ENCODE results near the gene IFNAR1.

IFNAR1 gene

DNA sequence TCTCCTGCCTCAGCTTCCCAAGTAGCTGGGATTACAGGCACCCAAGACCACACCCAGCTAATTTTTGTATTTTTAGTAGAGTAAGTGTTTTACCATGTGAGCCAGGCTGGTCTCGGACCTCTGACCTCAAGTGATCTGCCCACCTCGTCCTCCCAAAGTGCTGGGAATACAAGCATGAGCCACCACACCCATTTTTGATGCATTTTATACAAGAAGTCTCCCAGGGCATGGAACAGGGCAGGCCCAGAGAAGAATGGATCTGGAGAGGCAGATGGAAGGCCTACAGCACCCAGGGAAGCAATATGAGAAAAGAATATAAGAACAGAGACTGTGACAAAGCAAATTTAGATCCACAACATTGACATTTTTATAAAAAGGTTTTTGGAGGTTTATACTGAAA, 18.8 kb upstream of the IFNAR1 start:
- TF ChIP-seq FOXP2 (optimal IDR thresholded peaks at IDR 0.05; ENCODE audit: borderline replicate concordance, extremely low read depth, extremely low read length, insufficient read depth): no peak
- TF ChIP-seq SIN3A (IDR thresholded peaks at IDR 0.05; ENCODE audit: borderline replicate concordance, insufficient read depth, low read length): no peak
- no peak for TF ChIP-seq TAF1 (IDR thresholded peaks at IDR 0.05; ENCODE audit: borderline replicate concordance, insufficient read depth, low read length)
- TF ChIP-seq REST (IDR thresholded peaks at IDR 0.05; ENCODE audit: insufficient read depth in 1 of 2, low read depth in 2 of 2, low read length in 2 of 2): no peak
- no peak for TF ChIP-seq POLR2AphosphoS5 (IDR thresholded peaks at IDR 0.05; ENCODE audit: low read depth, low read length)

DNA sequence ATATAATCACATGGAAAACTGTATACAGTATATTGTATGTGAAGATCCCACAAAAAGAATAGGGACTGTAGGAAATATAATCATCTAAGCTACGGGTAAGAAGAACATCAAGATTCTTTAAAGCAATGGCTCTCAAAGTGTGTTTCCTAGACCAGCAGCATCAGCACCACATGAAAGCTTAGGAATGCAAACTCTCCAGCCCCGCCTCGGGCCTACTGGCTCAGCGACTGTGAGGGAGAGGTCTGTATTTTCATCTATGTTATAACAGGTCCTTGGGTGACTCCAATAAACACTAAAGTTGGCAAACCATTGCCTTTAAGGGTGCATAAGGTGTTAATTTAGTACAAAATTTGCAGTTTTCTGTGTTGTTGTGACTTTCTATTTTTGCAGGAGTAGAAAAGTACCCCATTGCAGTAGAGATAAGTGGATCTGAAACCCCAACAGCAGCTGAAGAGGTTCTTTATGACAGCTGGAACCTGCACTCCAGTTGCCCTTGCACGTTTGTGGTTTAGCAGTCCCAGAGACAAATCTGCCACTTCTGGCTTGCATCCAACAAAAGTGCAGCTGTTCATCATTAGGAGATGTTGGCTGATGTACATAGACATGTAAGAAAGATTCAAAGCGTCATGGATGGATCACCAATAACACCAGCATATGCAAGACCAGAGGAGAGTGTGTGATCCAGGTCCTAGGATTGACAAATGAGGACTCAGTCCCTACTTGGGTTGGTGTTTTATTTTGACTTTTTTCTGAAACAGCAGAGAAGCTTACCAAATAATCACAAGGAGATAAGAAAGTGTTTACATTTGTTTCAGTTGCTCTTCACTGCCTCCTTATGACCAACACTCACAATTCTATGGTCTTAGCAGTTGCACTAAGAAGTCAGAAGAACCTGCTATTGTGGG, 15.9 kb upstream of the IFNAR1 start:
- TF ChIP-seq SIN3A (IDR thresholded peaks at IDR 0.05; ENCODE audit: borderline replicate concordance, insufficient read depth, low read length): no peak
- TF ChIP-seq TAF1 (IDR thresholded peaks at IDR 0.05; ENCODE audit: borderline replicate concordance, insufficient read depth, low read length): no peak
- TF ChIP-seq POLR2AphosphoS5 (IDR thresholded peaks at IDR 0.05; ENCODE audit: low read depth, low read length): no peak
- no peak for TF ChIP-seq REST (IDR thresholded peaks at IDR 0.05; ENCODE audit: insufficient read depth in 1 of 2, low read depth in 2 of 2, low read length in 2 of 2)
- TF ChIP-seq FOXP2 (optimal IDR thresholded peaks at IDR 0.05; ENCODE audit: borderline replicate concordance, extremely low read depth, extremely low read length, insufficient read depth): no peak

DNA sequence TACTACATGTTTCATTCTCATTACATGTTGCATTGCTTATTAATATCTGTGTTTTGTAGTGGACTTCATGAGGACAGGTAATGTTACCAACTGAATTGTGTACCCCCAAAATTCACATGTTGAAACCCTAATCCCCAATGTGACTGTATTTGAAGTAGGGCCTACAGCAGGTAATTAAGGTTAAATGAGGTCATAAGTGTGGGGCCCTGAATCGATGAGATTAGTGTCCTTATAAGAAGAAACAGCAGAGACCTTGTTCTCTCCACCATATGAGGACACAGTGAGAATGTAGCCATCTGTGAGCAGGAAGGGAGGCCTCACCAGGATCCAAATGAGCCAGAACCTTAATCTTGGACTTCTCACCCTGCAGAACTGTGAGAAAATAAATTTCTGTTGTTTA, 15.0 kb upstream of the IFNAR1 start:
- TF ChIP-seq REST (IDR thresholded peaks at IDR 0.05; ENCODE audit: insufficient read depth in 1 of 2, low read depth in 2 of 2, low read length in 2 of 2) (no peak), TAF1 (IDR thresholded peaks at IDR 0.05; ENCODE audit: borderline replicate concordance, insufficient read depth, low read length) (no peak)

DNA sequence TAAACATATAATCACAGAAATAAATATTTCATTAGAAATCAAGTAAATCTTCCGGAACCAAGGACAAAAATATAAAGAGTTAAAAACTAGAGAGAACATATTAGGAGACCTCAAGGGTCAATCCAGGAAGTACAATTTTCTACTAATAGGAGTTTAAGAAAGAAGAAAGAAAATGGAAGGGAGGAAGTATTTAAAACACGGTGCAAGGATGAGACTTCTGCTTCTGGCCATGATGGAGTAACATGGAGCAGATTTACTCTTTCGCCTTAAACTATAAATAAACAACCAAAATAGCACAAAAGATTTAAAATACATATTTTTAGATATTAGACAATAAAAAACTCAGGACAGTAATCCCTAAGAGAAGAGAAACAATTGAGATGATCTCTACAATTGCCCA, 12.6 kb upstream of the IFNAR1 start:
- TF ChIP-seq POLR2AphosphoS5 (IDR thresholded peaks at IDR 0.05; ENCODE audit: low read depth, low read length) (no peak), REST (IDR thresholded peaks at IDR 0.05; ENCODE audit: insufficient read depth in 1 of 2, low read depth in 2 of 2, low read length in 2 of 2) (no peak), SIN3A (IDR thresholded peaks at IDR 0.05; ENCODE audit: borderline replicate concordance, insufficient read depth, low read length) (no peak), TAF1 (IDR thresholded peaks at IDR 0.05; ENCODE audit: borderline replicate concordance, insufficient read depth, low read length) (no peak)

GRCh38 chr21:33313183-33313582, 11.6 kb upstream of the IFNAR1 start:
- TF ChIP-seq REST (IDR thresholded peaks at IDR 0.05; ENCODE audit: insufficient read depth in 1 of 2, low read depth in 2 of 2, low read length in 2 of 2) (no peak), TAF1 (IDR thresholded peaks at IDR 0.05; ENCODE audit: borderline replicate concordance, insufficient read depth, low read length) (no peak), SIN3A (IDR thresholded peaks at IDR 0.05; ENCODE audit: borderline replicate concordance, insufficient read depth, low read length) (no peak), FOXP2 (optimal IDR thresholded peaks at IDR 0.05; ENCODE audit: borderline replicate concordance, extremely low read depth, extremely low read length, insufficient read depth) (no peak)
